ENCODE data around the gene TPMT. TPM values are rescaled to one million over a fixed set of nuclear protein-coding genes. Genes with fewer than 3 reads are reported as not detected.
A peak's percentile ranks its signal among the peaks of the same experiment; 100 is the strongest.
"Not testable (repeated sequence)": the region's sequence is repeated elsewhere in the genome, so short reads cannot be mapped to it uniquely, and the experiment has no call there.

TPMT gene
- total RNA-seq, 2 donors from 2014 or later, result 5.3 to 8.2 TPM

DNA sequence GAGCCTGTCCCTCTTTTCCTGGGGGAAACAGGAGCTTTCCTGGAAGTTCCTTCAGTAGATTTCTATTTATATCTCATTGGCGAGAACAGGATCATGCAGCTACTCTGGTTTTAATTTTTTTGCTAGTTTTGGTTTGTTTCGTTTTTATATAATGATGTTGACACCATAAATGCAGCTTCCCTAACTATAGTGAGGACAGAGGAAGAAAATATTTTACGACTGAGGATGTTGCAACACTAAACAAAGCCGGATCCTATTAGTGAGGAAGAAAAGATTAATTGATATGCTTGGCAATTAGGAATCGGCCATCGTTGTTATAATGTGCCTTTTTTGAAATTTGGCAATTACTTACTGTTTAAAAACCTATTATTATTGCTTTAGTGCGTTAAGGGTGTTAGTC lies 17.0 kb upstream of the TPMT start:
- H3K27me3 Mint-ChIP-seq, result no peaks in the 10 kb centered on the region
- peaks cover 3% of the 10 kb centered on the region for H3K9me3 Mint-ChIP-seq
- no peak overlapping the region for H3K27ac Mint-ChIP-seq
- H3K36me3 Mint-ChIP-seq (ENCODE audit: low read depth), result peaks cover 76% of the 10 kb centered on the region
- no peaks in the 10 kb centered on the region for H3K4me1 Mint-ChIP-seq
- no peak for ATAC-seq (replicated peaks)
- no peak overlapping the region for H3K4me3 Mint-ChIP-seq

DNA sequence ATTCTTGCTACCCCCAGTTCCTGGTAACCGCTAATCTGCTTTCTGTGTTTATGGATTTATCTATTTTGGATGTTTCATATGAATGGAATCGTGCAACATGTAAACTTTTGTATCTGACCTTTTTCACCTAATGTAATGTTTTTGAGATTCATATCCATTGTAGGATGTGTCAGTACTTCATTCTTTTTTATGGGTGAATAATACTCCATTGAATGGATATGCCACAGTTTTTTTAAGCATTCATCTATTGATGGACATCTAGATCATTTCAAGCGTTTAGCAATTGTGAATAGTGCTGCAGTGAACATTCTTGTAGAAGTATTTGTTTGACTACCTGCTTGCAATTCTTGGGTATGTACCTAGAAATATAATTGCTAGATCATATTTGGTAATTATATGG lies 13.4 kb upstream of the TPMT start:
- Mint-ChIP-seq H3K4me3 (no peak overlapping the region), H3K27me3 (no peaks in the 10 kb centered on the region), H3K4me1 (no peaks in the 10 kb centered on the region), H3K9me3 (peaks cover 3% of the 10 kb centered on the region), H3K36me3 (ENCODE audit: low read depth) (peaks cover 69% of the 10 kb centered on the region), H3K27ac (no peak overlapping the region)
- no peak for ATAC-seq (replicated peaks)

DNA sequence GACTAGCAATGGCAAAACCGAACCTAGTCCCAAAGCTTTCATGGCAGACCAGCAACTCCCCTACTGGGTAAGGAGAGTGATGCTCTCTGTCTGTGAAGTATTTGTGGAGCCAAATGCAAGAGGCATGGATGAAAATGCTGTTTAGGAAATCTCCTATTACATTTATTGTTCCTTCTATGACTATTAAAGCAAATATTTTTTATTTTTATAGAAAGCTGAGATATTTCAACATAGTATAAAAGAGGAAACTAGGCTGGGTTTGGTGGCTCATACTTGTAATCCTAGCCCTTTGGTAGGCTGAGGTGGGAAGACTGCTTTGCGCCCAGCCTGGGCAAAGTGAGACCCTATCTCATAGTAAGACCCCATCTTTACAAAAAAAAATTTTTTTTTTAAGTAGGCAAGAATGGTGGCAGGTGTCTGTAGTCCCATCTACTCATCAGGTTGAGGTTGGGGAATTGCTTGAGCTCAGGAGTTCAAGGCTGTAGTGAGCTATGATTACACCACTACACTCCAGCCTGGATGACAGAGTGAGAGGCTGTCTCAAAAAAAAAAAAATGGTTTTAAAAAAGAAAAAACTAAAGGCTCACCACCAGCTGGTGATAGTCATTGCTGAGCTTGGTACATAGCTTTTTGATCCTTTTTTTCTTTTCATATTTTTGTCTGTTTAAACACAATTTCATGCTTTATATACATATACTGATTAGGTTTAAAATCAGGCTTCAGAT lies 11.6 kb upstream of the TPMT start:
- Mint-ChIP-seq H3K27me3 (no peaks in the 10 kb centered on the region), H3K4me1 (peaks cover under 1% of the 10 kb centered on the region), H3K9me3 (peaks cover 3% of the 10 kb centered on the region), H3K36me3 (ENCODE audit: low read depth) (peaks cover 83% of the 10 kb centered on the region), H3K27ac (no peak overlapping the region), H3K4me3 (no peak overlapping the region)
- no peak for ATAC-seq (replicated peaks)

DNA sequence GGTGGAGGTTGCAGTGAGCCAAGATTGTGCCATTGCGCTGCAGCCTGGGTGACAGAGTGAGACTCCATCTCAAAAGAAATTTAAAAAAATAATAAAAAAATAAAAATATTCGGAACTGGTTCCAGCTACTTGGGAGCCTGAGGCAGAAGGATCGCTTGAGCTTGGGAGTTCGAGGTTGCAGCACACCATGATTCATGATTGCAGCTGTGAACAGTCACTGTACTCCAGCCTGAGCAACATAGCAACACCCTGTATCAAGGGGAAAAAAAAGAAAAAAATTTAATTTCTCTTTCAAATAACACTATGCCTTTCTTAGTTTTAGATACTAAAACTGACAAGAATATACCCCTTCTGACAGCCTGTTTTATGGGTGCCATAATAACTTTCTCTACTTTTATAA lies 10.9 kb upstream of the TPMT start:
- no peak for ATAC-seq (replicated peaks)
- Mint-ChIP-seq H3K27ac (no peak overlapping the region), H3K9me3 (peaks cover 3% of the 10 kb centered on the region), H3K4me1 (peaks cover 7% of the 10 kb centered on the region), H3K27me3 (no peaks in the 10 kb centered on the region), H3K4me3 (no peak overlapping the region), H3K36me3 (ENCODE audit: low read depth) (peaks cover 83% of the 10 kb centered on the region)

DNA sequence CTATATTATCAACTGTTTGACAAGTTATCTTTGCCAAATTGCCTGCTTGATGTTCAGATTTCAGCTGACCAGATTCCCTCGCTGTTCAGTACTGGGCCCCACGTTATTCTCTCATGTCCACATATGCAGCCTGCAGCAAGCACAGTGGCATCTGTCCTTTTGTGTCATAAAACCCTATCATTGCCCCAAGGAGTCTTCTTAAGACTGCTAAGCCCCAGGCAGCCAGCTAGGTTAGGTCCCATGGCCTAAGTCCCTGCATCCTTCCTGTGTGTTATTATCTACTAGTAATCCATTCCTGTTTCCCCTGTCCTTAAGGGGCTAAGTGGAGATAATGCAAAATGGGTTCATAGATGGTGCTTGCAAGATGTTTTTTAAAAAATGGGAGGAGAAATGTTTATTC lies 7.5 kb upstream of the TPMT start:
- H3K36me3 Mint-ChIP-seq (ENCODE audit: low read depth), result peaks cover 63% of the 10 kb centered on the region
- H3K4me1 Mint-ChIP-seq, result peaks cover 7% of the 10 kb centered on the region
- no peaks in the 10 kb centered on the region for H3K27me3 Mint-ChIP-seq
- no peak overlapping the region for H3K27ac Mint-ChIP-seq
- H3K4me3 Mint-ChIP-seq, result no peak overlapping the region
- no peak for ATAC-seq (replicated peaks)
- H3K9me3 Mint-ChIP-seq, result no peaks in the 10 kb centered on the region

DNA sequence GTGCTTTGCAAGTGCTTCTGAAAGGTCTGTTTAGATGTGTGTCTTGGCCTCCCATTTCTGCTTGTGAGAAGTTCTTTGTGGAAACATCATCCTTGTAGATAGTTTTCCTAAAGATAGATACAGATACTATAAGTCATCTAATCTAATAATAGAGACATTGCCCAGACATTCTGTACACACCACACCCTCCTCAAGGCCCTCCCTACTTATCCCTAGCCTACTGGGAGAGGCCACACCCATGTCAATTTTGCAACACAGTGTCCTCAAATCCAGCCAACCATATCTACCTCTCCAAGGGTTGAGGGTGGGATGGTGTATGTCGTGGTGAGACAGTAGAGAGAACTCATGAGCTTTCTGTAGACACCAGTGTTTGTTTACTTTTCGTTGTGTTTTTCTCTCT lies 6.6 kb upstream of the TPMT start:
- Mint-ChIP-seq H3K4me1 (peaks cover 7% of the 10 kb centered on the region), H3K27me3 (no peaks in the 10 kb centered on the region), H3K36me3 (ENCODE audit: low read depth) (peaks cover 59% of the 10 kb centered on the region), H3K27ac (peak overlapping the region; percentile 56), H3K4me3 (no peak overlapping the region), H3K9me3 (no peaks in the 10 kb centered on the region)
- no peak for ATAC-seq (replicated peaks)

DNA sequence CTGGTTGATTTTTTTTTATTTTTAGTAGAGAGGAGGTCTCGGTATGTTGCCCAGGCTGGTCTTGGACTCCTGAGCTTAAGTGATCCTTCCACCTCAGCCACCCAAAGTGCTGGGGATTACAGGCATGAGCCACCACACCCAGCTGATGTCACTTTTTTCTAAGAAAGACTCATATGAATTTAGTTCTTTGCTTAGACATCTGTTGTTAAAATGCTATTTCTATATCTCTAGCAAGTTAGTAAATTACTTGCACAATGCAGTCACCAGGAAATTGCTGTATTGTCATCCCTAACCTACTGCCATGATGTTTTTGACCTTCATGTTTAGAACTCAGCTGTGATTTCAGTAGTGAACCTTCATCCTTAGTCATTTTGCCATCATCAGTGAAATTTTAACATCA lies 6.0 kb upstream of the TPMT start:
- no peaks in the 10 kb centered on the region for H3K27me3 Mint-ChIP-seq
- peaks cover 54% of the 10 kb centered on the region for H3K36me3 Mint-ChIP-seq (ENCODE audit: low read depth)
- H3K4me1 Mint-ChIP-seq, result peaks cover 11% of the 10 kb centered on the region
- H3K27ac Mint-ChIP-seq, result no peak overlapping the region
- H3K4me3 Mint-ChIP-seq, result no peak overlapping the region
- no peaks in the 10 kb centered on the region for H3K9me3 Mint-ChIP-seq
- ATAC-seq (replicated peaks), result peak; percentile 87

DNA sequence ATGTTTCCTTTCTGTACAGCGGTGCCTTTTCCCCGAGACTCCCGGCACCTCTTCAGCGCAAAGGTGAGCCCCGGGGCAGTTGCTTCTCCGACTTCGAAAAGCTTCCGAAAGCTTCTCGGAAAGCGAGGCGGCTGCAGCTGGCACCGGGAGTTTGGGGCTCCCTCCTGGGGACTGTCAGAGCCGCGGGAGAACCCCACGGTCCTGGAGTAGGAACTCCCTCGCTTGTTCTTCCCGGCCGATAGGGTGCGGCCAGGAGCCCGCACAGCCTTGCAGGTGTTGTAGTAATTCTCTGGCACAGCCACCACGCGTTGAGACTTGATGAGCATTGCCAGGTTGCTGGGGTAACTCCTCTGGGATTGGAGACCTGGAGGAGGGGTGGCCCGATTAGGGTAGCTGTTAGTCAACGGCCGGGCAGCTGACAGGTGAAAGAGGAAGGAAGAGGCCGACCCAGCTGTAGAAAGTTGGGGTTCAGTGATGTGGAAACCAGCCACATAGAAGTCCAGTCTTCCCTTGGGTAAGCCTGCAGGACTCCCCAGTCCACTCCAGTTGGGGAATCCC lies 1.1 kb upstream of the TPMT start:
- peak; percentile 4 for ATAC-seq (replicated peaks)
- Mint-ChIP-seq H3K36me3 (ENCODE audit: low read depth) (peaks cover 15% of the 10 kb centered on the region), H3K4me3 (peak overlapping the region; percentile 94), H3K27ac (peak overlapping the region; percentile 66), H3K27me3 (no peaks in the 10 kb centered on the region), H3K9me3 (no peaks in the 10 kb centered on the region), H3K4me1 (peaks cover 14% of the 10 kb centered on the region)

DNA sequence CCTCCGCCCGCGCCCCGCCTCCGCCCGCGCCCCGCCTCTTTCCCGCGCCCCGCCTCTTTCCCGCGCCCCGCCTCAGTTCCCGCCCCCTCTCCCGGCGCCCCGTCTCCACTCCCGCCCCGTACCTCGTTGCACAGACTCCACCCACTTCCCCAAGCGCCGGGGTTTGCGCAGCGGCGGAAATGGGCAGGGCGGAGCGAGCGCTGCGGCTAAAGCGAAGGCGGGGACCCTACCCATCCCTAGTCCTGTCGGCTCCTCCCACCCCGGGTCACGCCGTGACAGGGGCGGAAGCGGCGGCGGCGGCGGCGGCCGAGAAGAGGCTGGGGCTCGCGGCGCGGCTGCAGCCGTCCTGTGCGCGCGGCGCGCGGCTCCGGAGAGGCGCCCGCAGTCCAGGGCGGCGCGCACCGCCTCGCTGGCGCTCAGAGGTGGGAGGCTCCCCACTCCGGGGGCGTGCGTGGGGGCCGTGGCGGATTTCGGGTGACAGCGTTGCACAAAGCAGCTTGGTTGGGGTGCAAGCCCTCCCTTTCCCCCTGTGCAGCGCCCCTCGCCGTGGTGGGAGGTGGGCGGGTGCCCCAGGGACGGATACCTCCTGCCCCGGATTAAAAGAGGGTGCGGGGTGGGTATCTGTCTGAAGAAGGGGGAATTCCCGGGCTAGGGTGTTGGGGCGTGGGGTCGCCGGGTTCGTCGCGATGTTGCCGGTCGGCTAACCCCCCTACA lies 430 bp upstream of the TPMT start, which contains the start of gene KDM1B:
Gene KDM1B, plus strand, starts transcription at position 273 of the 714 bp plus-strand sequence. CDS start 4,474 bp downstream, outside the sequence.
- Mint-ChIP-seq H3K27ac (peak within 1 kb of the TSS; percentile 84), H3K27me3 (no peaks in the 10 kb centered on the region), H3K9me3 (no peaks in the 10 kb centered on the region), H3K4me1 (peaks cover 13% of the 10 kb centered on the region), H3K36me3 (ENCODE audit: low read depth) (peaks cover 9% of the 10 kb centered on the region), H3K4me3 (peak within 1 kb of the TSS; percentile 94)
- peak; percentile 95 for ATAC-seq (replicated peaks)

DNA sequence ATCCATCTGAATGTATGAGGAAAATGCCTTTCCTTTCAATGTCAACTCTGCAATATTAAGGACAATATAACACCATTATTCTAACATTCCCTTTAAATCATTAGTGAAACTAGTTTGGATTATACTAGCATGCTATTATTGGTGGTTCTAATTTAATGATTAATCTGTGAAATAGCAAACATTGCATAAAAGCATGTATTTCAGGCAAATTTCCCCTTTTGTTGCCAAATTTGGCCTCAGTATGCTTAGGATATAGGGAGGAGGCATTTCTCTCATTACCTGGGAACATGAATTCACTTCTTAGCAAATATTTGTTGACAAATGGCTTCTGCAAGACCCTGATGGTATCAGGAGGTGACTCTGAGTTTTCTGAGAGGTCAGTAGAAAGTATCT lies 1.6 kb downstream of the TPMT start:
- peaks cover 13% of the 10 kb centered on the region for H3K4me1 Mint-ChIP-seq
- H3K27ac Mint-ChIP-seq, result peak overlapping the region; percentile 64
- no peak for ATAC-seq (replicated peaks)
- H3K4me3 Mint-ChIP-seq, result peak overlapping the region; percentile 68
- H3K36me3 Mint-ChIP-seq (ENCODE audit: low read depth), result peaks cover 9% of the 10 kb centered on the region
- H3K27me3 Mint-ChIP-seq, result no peaks in the 10 kb centered on the region
- H3K9me3 Mint-ChIP-seq, result no peaks in the 10 kb centered on the region

DNA sequence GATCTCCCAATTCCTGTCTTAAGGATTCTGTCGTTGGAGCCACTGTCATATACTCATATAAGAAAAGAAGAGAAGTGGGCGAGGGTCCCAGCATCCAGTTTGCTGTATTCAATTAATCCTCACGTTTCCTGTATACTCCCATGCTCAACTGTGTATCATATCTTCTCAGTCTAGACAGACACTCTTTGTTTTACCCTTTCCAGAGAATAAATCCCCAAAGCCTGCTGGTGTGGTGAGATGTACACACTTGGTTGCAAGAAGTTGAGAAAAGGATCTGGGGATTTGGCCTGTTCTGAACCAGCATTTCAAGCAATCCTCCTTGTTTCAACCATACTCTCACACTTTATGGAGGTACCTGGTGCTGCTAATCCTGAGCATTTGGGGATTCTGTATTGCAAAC lies 3.1 kb downstream of the TPMT start:
- Mint-ChIP-seq H3K36me3 (ENCODE audit: low read depth) (peaks cover 22% of the 10 kb centered on the region), H3K4me3 (no peak overlapping the region), H3K27me3 (no peaks in the 10 kb centered on the region), H3K27ac (no peak overlapping the region), H3K9me3 (no peaks in the 10 kb centered on the region), H3K4me1 (peaks cover 18% of the 10 kb centered on the region)
- ATAC-seq (replicated peaks), result no peak

DNA sequence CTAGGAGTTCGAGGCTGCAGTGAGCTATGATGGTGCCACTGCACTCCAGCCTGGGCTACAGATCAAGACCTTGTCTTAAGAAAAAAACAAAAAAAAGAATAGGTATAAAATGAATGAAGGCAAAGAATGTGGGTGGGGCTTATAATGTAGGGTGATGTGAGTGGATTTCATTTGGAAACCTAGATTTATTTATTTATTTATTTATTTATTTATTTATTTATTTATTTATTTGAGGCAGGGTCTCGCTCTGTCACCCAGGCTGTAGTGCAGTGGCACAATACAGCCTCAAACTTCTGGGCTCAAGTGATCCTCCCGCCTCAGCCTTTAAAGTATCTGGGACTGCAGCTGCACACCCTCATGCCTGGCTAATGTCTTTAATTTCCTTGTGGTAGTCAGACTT lies 3.5 kb downstream of the TPMT start:
- Mint-ChIP-seq H3K36me3 (ENCODE audit: low read depth) (peaks cover 24% of the 10 kb centered on the region), H3K4me1 (peaks cover 19% of the 10 kb centered on the region)
- H3K27me3 Mint-ChIP-seq; ATAC-seq (replicated peaks); H3K9me3 Mint-ChIP-seq; H3K27ac Mint-ChIP-seq; H3K4me3 Mint-ChIP-seq: not testable (repeated sequence)

DNA sequence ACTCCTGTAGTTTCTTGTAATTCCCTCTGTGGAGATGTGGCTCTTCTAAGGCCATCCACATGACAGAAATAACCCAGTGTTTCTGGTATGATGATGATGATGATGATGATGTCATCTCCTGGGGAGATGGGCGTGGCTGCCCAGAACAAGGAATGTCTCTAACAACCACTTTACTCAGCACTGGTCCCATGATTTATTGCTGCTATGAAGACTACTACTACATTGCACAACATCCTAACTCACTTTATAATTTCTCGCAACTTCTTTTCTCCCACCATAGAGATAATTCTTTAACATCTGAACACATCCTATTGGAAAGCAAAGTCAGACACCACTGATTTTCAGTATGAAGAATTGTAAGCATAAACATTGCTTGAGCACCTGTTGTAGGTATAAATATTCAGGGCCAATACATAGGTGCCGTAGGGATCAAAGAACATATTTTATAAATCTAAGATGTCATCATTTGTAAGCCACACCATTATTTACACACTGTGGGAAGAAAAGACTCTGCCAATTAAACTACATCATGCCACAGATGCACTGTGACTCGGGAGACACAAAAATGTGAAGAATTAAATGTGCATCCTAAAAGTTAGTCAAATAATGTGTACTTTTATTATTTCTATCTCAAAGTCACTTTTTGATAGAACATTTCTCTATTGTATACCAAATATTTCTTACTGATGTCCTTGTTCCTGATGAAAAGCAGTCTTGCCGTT lies 6.4 kb downstream of the TPMT start:
- no peak overlapping the region for H3K27ac Mint-ChIP-seq
- no peaks in the 10 kb centered on the region for H3K9me3 Mint-ChIP-seq
- no peak overlapping the region for H3K4me3 Mint-ChIP-seq
- peaks cover 25% of the 10 kb centered on the region for H3K36me3 Mint-ChIP-seq (ENCODE audit: low read depth)
- peaks cover 15% of the 10 kb centered on the region for H3K4me1 Mint-ChIP-seq
- no peak for ATAC-seq (replicated peaks)
- H3K27me3 Mint-ChIP-seq, result no peaks in the 10 kb centered on the region

DNA sequence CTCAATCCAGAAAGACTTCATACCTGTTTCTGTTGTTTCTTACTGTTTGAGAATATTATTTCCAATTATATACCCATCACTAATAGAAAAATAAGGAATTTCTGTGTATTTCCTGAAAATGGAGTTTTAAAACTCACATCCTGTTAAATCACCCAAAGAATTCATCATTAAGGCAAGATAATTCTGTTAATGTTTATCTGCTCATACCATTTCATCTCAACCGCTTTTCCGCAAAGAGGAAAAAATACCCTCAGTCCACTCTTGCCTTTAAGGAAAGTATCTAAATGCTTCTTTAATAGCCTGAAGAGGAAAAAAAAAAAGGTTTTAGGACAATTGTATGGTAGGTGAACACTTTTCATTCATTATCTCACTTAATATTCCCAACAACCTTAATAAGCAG lies 7.3 kb downstream of the TPMT start:
- Mint-ChIP-seq H3K36me3 (ENCODE audit: low read depth) (peaks cover 34% of the 10 kb centered on the region), H3K27ac (no peak overlapping the region), H3K4me1 (peaks cover 9% of the 10 kb centered on the region), H3K27me3 (no peaks in the 10 kb centered on the region), H3K4me3 (no peak overlapping the region), H3K9me3 (no peaks in the 10 kb centered on the region)
- no peak for ATAC-seq (replicated peaks)
